Mesangial cell (primary cell): ENCODE data around the gene GRK4. TPM values are rescaled to one million over a fixed set of nuclear protein-coding genes. Genes with fewer than 3 reads are reported as not detected.

Experiments used
- total RNA-seq: library from RNA; depleted of rRNA; stranded (reverse); fragments of >200 nt; gene quantifications from 2 replicates; pipeline ENCODE4 v1.2.3, GENCODE V29; 2015

GRK4 gene
- 1.6 and 3.0 TPM in 2 replicates for total RNA-seq

DNA sequence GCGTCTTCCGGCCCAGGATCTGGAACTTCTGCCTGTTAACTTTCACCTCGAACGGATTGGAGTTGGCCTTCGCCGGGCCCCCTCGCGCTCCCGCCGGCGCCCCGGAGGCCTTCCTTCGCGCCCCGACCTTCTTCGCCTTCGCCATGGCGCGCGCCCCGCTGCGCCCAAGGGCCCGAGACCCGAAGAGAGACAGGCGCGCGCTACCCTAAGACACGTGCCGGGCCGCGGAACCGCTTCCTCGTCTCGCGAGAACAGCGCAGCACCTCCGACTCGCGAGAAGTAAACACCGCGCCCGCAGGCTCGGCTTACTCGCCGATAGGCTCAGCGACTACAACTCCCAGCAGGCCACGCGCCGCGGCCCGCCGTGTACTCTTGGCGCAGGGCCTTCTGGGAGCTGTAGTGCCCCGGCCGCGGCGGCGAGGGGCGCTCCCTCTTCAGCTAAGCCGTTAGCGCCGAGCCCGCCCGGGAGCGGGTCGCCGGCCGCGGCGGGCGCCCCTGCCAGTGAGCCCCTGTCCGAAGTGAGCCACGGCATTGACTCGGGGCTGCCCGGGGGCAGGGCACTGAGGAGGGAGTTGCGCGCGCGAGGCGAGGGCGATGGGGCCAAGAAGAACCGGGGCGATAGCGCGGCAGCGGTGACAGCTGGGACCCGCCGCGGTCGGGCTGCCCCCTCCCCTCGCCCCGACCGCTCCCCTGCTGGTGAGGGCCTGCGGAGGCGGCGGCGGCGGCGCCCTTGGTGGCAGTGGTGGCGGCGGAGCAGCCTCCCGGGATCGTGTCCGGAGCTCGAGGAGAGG lies at the start of gene GRK4, which contains the start of gene NOP14:
Gene GRK4, plus strand, starts transcription at position 397 of the 791 bp plus-strand sequence. CDS start 500 bp downstream, outside the sequence.
Gene NOP14, minus strand, starts transcription at position 232 of the 791 bp plus-strand sequence. Its CDS starts 87 bp downstream, at position 145.

DNA sequence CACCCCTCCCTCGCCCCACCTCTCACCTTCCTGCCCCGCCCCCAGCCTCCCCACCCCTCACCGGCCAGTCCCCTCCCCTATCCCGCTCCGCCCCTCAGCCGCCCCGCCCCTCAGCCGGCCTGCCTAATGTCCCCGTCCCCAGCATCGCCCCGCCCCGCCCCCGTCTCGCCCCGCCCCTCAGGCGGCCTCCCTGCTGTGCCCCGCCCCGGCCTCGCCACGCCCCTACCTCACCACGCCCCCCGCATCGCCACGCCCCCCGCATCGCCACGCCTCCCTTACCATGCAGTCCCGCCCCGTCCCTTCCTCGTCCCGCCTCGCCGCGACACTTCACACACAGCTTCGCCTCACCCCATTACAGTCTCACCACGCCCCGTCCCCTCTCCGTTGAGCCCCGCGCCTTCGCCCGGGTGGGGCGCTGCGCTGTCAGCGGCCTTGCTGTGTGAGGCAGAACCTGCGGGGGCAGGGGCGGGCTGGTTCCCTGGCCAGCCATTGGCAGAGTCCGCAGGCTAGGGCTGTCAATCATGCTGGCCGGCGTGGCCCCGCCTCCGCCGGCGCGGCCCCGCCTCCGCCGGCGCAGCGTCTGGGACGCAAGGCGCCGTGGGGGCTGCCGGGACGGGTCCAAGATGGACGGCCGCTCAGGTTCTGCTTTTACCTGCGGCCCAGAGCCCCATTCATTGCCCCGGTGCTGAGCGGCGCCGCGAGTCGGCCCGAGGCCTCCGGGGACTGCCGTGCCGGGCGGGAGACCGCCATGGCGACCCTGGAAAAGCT lies 110.9 kb downstream of the GRK4 start, which contains the start of the genes HTT and HTT-AS:
Gene HTT, plus strand, starts transcription at position 604 of the 768 bp plus-strand sequence. Its CDS starts 145 bp downstream, at position 749.
Gene HTT-AS, minus strand, starts transcription at position 461 of the 768 bp plus-strand sequence.

Other genes starting within 250 kb of the GRK4 start
- gene TNIP2, start 207.2 kb upstream of the GRK4 start, total RNA-seq: 38.3 and 41.9 TPM in 2 replicates
- 43.3 and 71.7 TPM in 2 replicates for gene SH3BP2, start 170.5 kb upstream of the GRK4 start, total RNA-seq
- gene ADD1, start 119.7 kb upstream of the GRK4 start, total RNA-seq: 151 and 190 TPM in 2 replicates
- 14.6 and 24.8 TPM in 2 replicates for gene NOP14, start 165 bp upstream of the GRK4 start, total RNA-seq
- gene HTT-AS, start 111.0 kb downstream of the GRK4 start, total RNA-seq: not detected in 2 replicates
- gene HTT, start 111.1 kb downstream of the GRK4 start, total RNA-seq: 40.2 and 45.5 TPM in 2 replicates